ENCODE results near the gene MYO5C. TPM values are rescaled to one million over a fixed set of nuclear protein-coding genes. Genes with fewer than 3 reads are reported as not detected.

Gene MYO5C
- total RNA-seq, 2 donors from 2014 or later, result 3.0 to 18.4 TPM

DNA sequence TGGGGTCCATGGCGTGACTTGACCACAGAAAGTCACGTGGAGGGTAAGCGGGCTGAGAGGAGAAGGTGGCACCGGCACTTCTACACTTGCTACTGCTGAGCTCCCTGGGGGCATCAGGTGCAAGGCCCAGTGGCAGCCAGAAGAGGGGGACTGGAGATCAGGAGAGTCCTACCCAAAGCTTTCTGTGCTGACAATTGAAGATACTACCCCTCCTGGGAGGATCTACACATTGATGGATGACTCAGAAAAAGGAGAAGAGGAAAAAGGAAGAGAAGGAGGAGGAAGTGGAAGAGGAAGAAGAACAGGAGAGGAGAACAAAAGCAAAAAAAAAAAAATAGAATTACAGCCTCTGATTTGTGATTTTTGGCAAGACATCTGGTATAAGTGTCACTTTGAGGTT, 41.2 kb downstream of the MYO5C start:
- H3K36me3 ChIP-seq, result no peaks in the 10 kb centered on the region
- H3K9me3 ChIP-seq, result no peaks in the 10 kb centered on the region
- no peak for TF ChIP-seq CTCF (IDR thresholded peaks at IDR 0.05)
- DNase-seq (ENCODE audit: low spot score) (no peak), ATAC-seq (ENCODE audit: insufficient number of reproducible peaks, low FRiP score, low read depth) (no peak)
- H3K4me1 ChIP-seq (ENCODE audit: control insufficient read depth in 1 of 2, low read depth in 2 of 2), result peaks cover 4 to 11% of the 10 kb centered on the region in 2 donors
- no peak overlapping the region for H3K27ac ChIP-seq
- no peaks in the 10 kb centered on the region for H3K27me3 ChIP-seq (replicated peaks; ENCODE audit: insufficient read depth)
- H3K4me3 ChIP-seq, result no peak overlapping the region

DNA sequence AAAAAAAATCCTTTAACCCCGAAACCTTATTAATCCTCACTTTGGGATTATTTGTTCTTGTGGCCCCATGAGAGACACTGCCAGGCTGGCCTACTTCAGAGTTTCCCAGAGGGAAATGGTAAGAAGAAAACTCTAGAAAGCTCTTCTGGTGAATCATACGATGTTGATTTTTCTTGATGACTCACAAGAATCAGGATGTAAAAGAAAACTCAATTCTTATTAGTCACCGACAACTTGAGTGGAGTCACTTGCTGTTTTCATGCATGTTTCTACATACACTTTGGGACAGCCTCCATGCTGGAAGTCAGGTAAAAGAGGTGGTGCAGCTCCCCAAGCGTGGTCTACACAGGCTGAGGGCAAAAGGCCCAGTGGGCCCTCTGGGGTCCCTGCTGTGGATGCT, 42.8 kb downstream of the MYO5C start:
- TF ChIP-seq CTCF (IDR thresholded peaks at IDR 0.05), result no peak
- Histone ChIP-seq H3K9me3 (no peaks in the 10 kb centered on the region), H3K27ac (peak overlapping the region in 1 of 2 donors; percentile 29), H3K4me3 (no peak overlapping the region), H3K4me1 (ENCODE audit: control insufficient read depth in 1 of 2, low read depth in 2 of 2) (peaks cover 4 to 11% of the 10 kb centered on the region in 2 donors), H3K27me3 (replicated peaks; ENCODE audit: insufficient read depth) (no peaks in the 10 kb centered on the region), H3K36me3 (no peaks in the 10 kb centered on the region)
- ATAC-seq (ENCODE audit: insufficient number of reproducible peaks, low FRiP score, low read depth), result no peak
- no peak for DNase-seq (ENCODE audit: low spot score)

- no peak for TF ChIP-seq CTCF (IDR thresholded peaks at IDR 0.05)
- no peak for ATAC-seq (ENCODE audit: insufficient number of reproducible peaks, low FRiP score, low read depth)
- peaks cover 4 to 11% of the 10 kb centered on the region in 2 donors for H3K4me1 ChIP-seq (ENCODE audit: control insufficient read depth in 1 of 2, low read depth in 2 of 2)
Observed at GRCh38 chr15:52251144-52251860, 44.3 kb downstream of the MYO5C start.

DNA sequence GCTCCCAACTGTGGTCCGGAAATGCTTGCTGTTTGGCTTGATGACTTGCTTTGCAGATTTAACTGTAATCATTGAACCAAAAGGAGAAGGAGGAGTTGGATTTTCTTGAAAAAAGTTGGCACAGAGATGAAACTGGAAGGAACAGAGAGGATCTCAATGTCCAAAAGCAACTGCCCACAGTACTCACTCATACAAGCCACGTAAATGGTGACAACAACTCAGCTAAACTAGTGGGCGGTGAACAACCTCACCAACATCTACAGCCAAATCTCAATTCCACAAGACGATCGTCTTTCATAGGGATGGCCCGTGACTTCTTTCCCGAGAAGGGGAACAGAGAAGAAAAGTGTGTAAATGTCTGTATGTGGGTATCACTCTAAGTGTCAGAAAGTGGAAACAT, 48.1 kb downstream of the MYO5C start:
- Histone ChIP-seq H3K27ac (no peak overlapping the region), H3K9me3 (no peaks in the 10 kb centered on the region), H3K4me1 (ENCODE audit: control insufficient read depth in 1 of 2, low read depth in 2 of 2) (peaks cover 0 to 3% of the 10 kb centered on the region in 2 donors), H3K4me3 (no peak overlapping the region), H3K36me3 (no peaks in the 10 kb centered on the region), H3K27me3 (replicated peaks; ENCODE audit: insufficient read depth) (no peaks in the 10 kb centered on the region)
- ATAC-seq (ENCODE audit: insufficient number of reproducible peaks, low FRiP score, low read depth) (no peak), DNase-seq (ENCODE audit: low spot score) (no peak)
- no peak for TF ChIP-seq CTCF (IDR thresholded peaks at IDR 0.05)

More at GRCh38 chr15:52251144-52251860, 44.3 kb downstream of the MYO5C start:
- H3K4me3 ChIP-seq, result no peak overlapping the region
- H3K27ac ChIP-seq, result no peak overlapping the region
- DNase-seq (ENCODE audit: low spot score), result no peak
- H3K9me3 ChIP-seq, result no peaks in the 10 kb centered on the region
- no peaks in the 10 kb centered on the region for H3K36me3 ChIP-seq
- H3K27me3 ChIP-seq (replicated peaks; ENCODE audit: insufficient read depth), result no peaks in the 10 kb centered on the region

GRCh38 chr15:52246686-52247431, 48.7 kb downstream of the MYO5C start:
- no peak overlapping the region for H3K4me3 ChIP-seq
- TF ChIP-seq CTCF (IDR thresholded peaks at IDR 0.05), result no peak
- DNase-seq (ENCODE audit: low spot score) (no peak), ATAC-seq (ENCODE audit: insufficient number of reproducible peaks, low FRiP score, low read depth) (no peak)
- no peaks in the 10 kb centered on the region for H3K4me1 ChIP-seq (ENCODE audit: control insufficient read depth in 1 of 2, low read depth in 2 of 2)
- no peak overlapping the region for H3K27ac ChIP-seq
- no peaks in the 10 kb centered on the region for H3K36me3 ChIP-seq
- no peaks in the 10 kb centered on the region for H3K9me3 ChIP-seq
- no peaks in the 10 kb centered on the region for H3K27me3 ChIP-seq (replicated peaks; ENCODE audit: insufficient read depth)

Measured in thoracic aorta (tissue), 2 donors.